Esophagus muscularis mucosa (tissue), 3 donors: ENCODE measurements around the gene LDAH.

Experiments
- POLR2A ChIP-seq: fragments of 450-650 bp; IDR thresholded peaks from one replicate; pipeline ENCODE4 v1.6.1; 2017; ENCODE audit warnings: antibody characterized with exemption, moderate library complexity, mild to moderate bottlenecking, low read depth
- POLR2AphosphoS5 ChIP-seq, 2 donors: sonication (generic); formaldehyde crosslinking; IDR thresholded peaks; one replicate each; pipeline ENCODE4 v1.6.1; 2017; ENCODE audit warnings: antibody characterized with exemption in 2 of 2
- TF ChIP-seq, protein P1 (sequence below), 3 experiments: fragments of 200-600 bp in 2 of 3; fragments of 450-650 bp in 1 of 3; sonication (generic) in 2 of 3; IDR thresholded peaks; one replicate each; pipeline ENCODE4 v1.5.1; 2017 to 2019; ENCODE audit warnings: antibody characterized with exemption in 3 of 3, mild to moderate bottlenecking in 2 of 3, moderate library complexity in 1 of 3

DNA sequence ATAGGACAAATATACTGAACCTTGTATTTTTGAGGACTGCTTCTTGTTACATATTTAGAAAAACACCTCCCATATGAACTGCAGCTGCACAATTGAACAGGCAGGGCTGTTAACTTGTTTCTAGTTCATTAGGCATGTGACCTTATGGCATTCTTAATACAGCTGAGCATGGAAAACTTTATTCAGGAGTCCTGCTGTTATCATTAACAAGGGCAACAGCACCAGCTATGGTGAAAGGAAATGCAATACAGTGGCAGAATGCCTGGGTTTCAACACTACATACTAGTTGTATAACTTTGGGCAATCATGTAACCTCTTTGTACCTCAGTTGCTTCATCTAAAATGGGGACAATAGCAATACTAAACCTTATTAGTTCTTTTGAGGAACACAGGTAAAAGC, 84.1 kb downstream of the LDAH start:
- TF ChIP-seq POLR2A, result no peak
- TF ChIP-seq, protein P1, sequence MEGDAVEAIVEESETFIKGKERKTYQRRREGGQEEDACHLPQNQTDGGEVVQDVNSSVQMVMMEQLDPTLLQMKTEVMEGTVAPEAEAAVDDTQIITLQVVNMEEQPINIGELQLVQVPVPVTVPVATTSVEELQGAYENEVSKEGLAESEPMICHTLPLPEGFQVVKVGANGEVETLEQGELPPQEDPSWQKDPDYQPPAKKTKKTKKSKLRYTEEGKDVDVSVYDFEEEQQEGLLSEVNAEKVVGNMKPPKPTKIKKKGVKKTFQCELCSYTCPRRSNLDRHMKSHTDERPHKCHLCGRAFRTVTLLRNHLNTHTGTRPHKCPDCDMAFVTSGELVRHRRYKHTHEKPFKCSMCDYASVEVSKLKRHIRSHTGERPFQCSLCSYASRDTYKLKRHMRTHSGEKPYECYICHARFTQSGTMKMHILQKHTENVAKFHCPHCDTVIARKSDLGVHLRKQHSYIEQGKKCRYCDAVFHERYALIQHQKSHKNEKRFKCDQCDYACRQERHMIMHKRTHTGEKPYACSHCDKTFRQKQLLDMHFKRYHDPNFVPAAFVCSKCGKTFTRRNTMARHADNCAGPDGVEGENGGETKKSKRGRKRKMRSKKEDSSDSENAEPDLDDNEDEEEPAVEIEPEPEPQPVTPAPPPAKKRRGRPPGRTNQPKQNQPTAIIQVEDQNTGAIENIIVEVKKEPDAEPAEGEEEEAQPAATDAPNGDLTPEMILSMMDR (IDR thresholded peaks at IDR 0.05), result no peak
- no peak for TF ChIP-seq POLR2AphosphoS5 (IDR thresholded peaks at IDR 0.05)
